ENCODE results near the gene OPRM1. TPM values are rescaled to one million over a fixed set of nuclear protein-coding genes. Genes with fewer than 3 reads are reported as not detected.

Gene OPRM1
- total and polyA plus RNA-seq, 9 donors = not detected

GRCh38 chr6:154292855-154293519 lies 253.9 kb downstream of the OPRM1 start:
- intact Hi-C loops (cut with DNase I) = no loop called here
- WGBS, 3 donors = 32 to 57% (median 37%) methylated on average over 4 of the region's 4 CpGs
- H3K9me3 ChIP-seq = no peaks in the 10 kb centered on the region
- peaks cover 9% of the 10 kb centered on the region for H3K4me1 ChIP-seq (ENCODE audit: insufficient read depth)
- no peak overlapping the region for H3K27ac ChIP-seq
- no peak for TF ChIP-seq EP300 (IDR thresholded peaks at IDR 0.05)
- TF ChIP-seq, protein P1, sequence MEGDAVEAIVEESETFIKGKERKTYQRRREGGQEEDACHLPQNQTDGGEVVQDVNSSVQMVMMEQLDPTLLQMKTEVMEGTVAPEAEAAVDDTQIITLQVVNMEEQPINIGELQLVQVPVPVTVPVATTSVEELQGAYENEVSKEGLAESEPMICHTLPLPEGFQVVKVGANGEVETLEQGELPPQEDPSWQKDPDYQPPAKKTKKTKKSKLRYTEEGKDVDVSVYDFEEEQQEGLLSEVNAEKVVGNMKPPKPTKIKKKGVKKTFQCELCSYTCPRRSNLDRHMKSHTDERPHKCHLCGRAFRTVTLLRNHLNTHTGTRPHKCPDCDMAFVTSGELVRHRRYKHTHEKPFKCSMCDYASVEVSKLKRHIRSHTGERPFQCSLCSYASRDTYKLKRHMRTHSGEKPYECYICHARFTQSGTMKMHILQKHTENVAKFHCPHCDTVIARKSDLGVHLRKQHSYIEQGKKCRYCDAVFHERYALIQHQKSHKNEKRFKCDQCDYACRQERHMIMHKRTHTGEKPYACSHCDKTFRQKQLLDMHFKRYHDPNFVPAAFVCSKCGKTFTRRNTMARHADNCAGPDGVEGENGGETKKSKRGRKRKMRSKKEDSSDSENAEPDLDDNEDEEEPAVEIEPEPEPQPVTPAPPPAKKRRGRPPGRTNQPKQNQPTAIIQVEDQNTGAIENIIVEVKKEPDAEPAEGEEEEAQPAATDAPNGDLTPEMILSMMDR (IDR thresholded peaks at IDR 0.05) = no peak
- TF ChIP-seq POLR2A (IDR thresholded peaks at IDR 0.05) = no peak
- H3K36me3 ChIP-seq = no peaks in the 10 kb centered on the region
- H3K4me3 ChIP-seq = no peak overlapping the region
- H3K27me3 ChIP-seq = no peaks in the 10 kb centered on the region
- no peak for DNase-seq

GRCh38 chr6:154295733-154296132 lies 256.7 kb downstream of the OPRM1 start:
- intact Hi-C loops (cut with DNase I) = no loop called here
- Histone ChIP-seq H3K36me3 (no peaks in the 10 kb centered on the region), H3K4me1 (ENCODE audit: insufficient read depth) (peaks cover 12% of the 10 kb centered on the region), H3K27ac (no peak overlapping the region), H3K9me3 (no peaks in the 10 kb centered on the region), H3K4me3 (no peak overlapping the region), H3K27me3 (no peaks in the 10 kb centered on the region)
- TF ChIP-seq EP300 (IDR thresholded peaks at IDR 0.05) = no peak
- TF ChIP-seq, protein P1 (IDR thresholded peaks at IDR 0.05) = no peak
- no peak for TF ChIP-seq POLR2A (IDR thresholded peaks at IDR 0.05)
- WGBS, 3 donors = 73 to 77% (median 76%) methylated on average over 4 of the region's 4 CpGs
- no peak for DNase-seq

Data from ovary (tissue), 9 donors.